LHCN-M2 (cell line): ENCODE measurements around the gene IL3. TPM values are rescaled to one million over a fixed set of nuclear protein-coding genes. Genes with fewer than 3 reads are reported as not detected.

Source experiments
- DNase-seq: peaks from one replicate; pipeline ENCODE4 v3.0.0-alpha.2; 2012; ENCODE audit warnings: low read depth
- total RNA-seq: library from RNA; depleted of rRNA; stranded (reverse); fragments of >200 nt; gene quantifications from 2 replicates; pipeline ENCODE4 v1.2.3, GENCODE V29; 2014; rRNA removed

Gene IL3
- total RNA-seq, 1 experiment from 2014 or later = not detected

DNA sequence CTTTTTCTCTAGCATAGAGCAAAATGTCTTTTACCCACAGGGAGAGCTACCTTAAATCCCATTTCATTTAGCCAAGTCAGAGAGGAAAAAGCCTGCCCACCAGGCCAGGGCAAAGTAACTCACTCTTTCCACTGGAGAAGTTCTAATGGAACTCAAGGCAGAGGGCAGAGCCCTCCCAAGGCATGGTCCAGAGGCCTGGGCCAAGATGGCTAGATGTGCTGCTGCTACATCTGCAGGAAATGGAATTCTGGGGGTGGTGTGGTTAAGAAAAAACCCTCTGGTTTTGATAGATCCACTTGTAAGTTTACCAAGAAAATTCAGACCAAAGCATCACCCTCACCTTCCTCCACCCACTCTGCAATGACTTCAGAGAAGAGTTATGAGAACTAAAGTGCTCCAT lies 50.5 kb downstream of the IL3 start:
- no peak for DNase-seq

DNA sequence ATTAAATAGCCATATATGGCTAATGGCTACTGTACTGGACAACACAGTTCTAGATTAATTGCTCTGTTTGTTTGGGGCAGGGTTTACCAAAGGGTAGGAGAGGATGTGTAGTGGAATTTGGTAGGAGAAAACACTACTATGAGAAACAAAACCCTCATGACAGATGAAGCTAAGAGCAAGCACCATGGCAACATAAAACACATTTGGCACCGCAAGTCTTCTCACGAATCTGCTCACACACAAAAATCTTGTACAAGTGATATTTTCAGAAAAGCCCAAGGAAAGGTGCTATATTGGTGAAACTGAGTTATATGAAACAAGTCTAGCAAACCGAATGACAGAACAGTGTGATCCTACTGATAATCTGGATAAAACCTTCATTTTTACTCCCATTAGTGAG lies 51.7 kb downstream of the IL3 start:
- no peak for DNase-seq

Other genes starting within 250 kb of the IL3 start
- not detected in 2 replicates for gene MEIKIN, start 115.0 kb upstream of the IL3 start, total RNA-seq
- gene ACSL6, start 49.0 kb upstream of the IL3 start, total RNA-seq = not detected in 2 replicates
- gene CSF2, start 13.1 kb downstream of the IL3 start, total RNA-seq = not detected in 2 replicates
- 200 and 217 TPM in 2 replicates for gene P4HA2, start 167.2 kb downstream of the IL3 start, total RNA-seq
- gene PDLIM4, start 197.0 kb downstream of the IL3 start, total RNA-seq = 149 and 153 TPM in 2 replicates
- 5.6 and 8.3 TPM in 2 replicates for gene SLC22A4, start 233.7 kb downstream of the IL3 start, total RNA-seq